ENCODE data around the gene OPA1.

- TF ChIP-seq, protein P1, sequence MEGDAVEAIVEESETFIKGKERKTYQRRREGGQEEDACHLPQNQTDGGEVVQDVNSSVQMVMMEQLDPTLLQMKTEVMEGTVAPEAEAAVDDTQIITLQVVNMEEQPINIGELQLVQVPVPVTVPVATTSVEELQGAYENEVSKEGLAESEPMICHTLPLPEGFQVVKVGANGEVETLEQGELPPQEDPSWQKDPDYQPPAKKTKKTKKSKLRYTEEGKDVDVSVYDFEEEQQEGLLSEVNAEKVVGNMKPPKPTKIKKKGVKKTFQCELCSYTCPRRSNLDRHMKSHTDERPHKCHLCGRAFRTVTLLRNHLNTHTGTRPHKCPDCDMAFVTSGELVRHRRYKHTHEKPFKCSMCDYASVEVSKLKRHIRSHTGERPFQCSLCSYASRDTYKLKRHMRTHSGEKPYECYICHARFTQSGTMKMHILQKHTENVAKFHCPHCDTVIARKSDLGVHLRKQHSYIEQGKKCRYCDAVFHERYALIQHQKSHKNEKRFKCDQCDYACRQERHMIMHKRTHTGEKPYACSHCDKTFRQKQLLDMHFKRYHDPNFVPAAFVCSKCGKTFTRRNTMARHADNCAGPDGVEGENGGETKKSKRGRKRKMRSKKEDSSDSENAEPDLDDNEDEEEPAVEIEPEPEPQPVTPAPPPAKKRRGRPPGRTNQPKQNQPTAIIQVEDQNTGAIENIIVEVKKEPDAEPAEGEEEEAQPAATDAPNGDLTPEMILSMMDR (IDR thresholded peaks at IDR 0.05 in 8 of 11, conservative IDR thresholded peaks at IDR 0.05 in 3 of 11): no peak
- TF ChIP-seq POLR2A (IDR thresholded peaks at IDR 0.05): no peak
Measured at GRCh38 chr3:193544289-193544688, 48.7 kb upstream of the OPA1 start.

Measured in spleen (tissue), 7 donors.